Fibroblast of skin of left biceps (primary cell): ENCODE measurements around the gene SHCBP1.

Experiments used
- DNase-seq, 2 experiments: peaks; one replicate each; pipeline ENCODE4 v3.0.0-alpha.2; 2013; ENCODE audit warnings: low read depth in 2 of 2

SHCBP1 gene

DNA sequence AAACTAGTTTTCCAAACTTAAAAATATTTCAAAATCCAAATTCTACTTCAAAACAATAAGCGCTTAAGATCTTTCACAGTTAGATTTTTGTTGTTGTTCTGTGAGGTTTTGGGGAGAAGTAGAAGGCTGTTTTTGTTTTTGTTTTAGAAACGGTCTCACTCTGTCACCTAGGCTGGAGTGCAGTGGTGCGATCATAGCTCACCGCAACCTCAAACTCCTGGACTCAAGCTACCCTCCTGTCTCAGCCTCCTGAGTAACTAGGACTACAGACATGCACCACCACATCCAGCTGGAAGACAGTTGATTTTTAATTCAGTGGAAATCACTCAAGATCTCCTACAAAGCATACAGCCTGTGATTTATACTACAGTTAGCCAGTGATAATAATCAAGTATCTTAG is 2.7 kb downstream of the SHCBP1 start:
- DNase-seq = no peak

- no peak for DNase-seq
Measured at GRCh38 chr16:46614006-46614405, 7.2 kb downstream of the SHCBP1 start.

DNA sequence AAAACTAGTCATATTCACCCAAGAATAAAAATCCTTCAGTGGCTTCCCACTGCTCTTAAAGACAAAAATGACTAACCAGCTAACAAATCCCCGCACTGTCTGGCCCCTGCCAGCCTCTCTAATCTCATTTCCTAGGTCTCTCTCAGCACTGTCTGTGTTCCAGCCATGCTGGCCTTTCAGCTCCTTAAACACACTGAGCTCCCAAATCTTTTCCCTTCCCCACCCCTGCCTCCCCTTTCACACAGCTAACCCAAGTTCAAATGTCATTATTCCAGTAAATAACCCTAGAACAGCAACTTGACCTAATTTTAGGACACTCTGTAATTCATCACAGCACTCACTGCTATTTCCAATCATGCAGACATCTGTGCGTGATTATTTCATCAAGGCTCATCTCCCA is 7.8 kb downstream of the SHCBP1 start:
- no peak for DNase-seq

- no peak for DNase-seq
Measured at GRCh38 chr16:46612121-46612520, 9.1 kb downstream of the SHCBP1 start.

- peak; percentile 13 to 22 for DNase-seq
Measured at GRCh38 chr16:46607529-46607928, 13.7 kb downstream of the SHCBP1 start.

DNA sequence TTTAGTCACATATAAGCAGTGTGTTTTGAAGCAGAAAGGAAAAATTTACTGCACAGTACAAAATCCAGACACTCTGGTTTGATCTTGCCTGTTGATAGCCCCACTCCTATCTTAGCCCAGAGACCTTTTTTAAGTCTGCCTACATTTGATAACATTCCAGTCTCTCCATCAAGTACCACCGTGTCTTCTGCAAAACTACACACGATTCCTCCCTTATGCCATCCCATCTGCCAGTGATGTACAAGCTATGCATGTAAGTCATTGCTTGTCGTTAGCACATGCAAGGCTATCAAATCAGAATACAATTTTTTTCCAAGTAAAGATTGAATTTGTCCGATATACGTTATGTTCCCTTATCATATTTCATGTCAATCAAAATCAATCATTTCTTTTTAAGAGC is 14.9 kb downstream of the SHCBP1 start:
- DNase-seq = no peak

DNA sequence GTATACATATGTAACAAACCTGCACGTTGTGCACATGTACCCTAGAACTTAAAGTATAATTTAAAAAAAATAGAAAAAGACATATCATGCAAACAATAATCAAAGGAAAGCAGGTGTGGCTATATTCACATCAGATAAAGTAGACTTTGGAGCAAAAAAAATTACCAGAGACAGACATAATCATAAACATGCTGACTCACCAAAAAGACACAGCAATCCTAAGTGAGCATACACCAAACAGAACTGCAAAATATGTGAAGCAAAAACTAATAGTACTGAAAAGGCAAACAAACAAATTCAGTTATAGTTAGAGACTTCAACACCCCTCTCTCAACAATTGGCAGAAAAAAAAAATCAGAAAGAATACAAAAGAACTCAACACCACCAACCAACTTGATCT is 29.9 kb downstream of the SHCBP1 start:
- DNase-seq = no peak

DNA sequence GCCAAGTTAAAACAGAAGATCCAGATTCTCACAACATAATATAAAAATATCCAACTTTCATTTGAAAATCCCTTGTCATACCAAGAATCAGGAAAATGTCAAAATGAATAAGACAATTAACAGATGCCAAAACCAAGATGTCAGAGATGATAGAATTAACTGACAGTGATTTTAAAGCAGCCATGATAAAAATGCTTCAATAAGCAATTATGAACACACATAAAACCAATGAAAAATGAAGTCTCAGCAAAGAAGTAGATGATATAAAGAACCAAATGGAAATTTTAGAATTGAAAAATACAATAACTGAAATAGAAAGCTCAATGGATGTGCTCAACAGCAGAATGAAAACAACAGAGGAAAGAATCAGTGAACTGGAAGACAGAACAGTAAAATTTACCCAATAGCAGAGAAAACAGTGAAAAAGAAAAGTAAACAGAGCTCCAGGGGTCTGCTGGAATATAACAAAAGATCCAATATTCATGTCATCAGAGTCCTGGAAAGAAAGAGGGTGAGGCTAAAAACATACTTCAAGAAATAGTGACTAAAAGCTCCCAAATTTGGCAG is 35.1 kb downstream of the SHCBP1 start:
- no peak for DNase-seq

- DNase-seq = no peak
Measured at GRCh38 chr16:46583036-46583435, 38.1 kb downstream of the SHCBP1 start.

- DNase-seq = no peak
Measured at GRCh38 chr16:46582313-46582712, 38.9 kb downstream of the SHCBP1 start.

DNA sequence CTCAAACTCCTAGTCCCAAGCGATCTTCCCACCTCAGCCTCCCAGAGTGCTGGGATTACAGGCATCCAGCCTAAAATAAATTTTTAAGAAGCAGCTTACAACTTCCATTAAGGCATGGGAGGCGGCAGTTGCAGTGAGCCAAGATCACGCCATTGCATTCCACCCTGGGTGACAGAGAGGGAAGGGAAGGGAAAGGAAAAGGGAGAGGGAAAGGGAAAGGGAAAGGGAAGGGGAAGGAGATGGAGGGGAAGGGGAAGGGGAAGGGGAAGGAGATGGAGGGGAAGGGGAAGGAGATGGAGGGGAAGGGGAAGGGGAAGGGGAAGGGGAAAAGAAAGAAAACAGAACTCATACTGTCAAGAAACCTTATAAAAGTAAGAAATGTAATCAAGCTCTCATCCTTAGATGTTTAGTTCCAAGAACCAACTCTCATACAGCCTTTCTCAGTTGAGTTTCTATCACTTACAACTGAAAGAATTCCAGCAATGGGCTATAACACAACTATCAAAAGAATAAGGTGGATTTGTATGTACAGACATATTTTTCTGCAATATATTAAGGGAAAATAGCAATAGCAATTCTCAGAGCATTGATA is 43.1 kb downstream of the SHCBP1 start:
- DNase-seq = no peak

DNA sequence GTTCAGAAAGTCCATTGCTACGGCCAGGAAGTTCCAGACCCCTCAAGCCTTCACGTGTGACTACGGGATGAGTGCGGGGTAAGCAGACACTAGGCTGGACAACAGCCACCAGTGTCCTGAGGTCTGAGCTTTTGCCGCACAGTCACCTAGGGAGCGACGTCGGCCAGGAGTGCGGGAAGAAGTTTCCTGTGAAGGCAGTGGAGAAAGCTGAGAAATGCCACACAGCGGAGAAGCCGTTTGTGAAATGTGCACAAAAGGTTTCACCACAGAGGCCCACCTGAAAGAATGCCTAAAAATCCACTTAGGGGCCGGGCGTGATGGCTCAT is 47.4 kb downstream of the SHCBP1 start:
- no peak for DNase-seq

- DNase-seq = no peak
Measured at GRCh38 chr16:46573008-46573833, 48.0 kb downstream of the SHCBP1 start.

DNA sequence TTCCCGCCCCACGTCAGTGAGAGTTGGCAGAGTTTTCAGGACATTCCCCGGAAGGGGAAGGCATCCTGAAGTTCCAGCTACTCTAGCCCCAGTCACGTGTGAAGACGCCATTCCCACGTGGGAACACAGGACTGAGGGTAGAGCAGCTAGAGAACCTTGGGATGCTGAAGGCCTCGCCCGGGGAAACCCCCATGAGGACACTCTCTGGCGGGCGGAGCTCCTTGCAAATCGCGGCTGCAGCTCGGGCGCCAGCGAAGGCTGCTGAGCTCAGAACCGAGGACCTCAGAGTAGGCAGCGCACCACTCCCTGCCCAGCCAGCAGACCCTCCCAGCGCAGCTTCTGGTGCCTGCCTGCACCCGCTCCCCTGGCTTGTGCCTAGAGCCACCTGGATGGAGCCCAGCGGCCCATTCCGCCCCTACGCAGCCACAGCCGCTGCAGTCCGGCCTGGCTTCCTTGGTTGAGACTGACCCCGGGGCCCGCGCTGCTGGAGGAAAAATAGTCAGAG is 51.9 kb downstream of the SHCBP1 start:
- DNase-seq = no peak

DNA sequence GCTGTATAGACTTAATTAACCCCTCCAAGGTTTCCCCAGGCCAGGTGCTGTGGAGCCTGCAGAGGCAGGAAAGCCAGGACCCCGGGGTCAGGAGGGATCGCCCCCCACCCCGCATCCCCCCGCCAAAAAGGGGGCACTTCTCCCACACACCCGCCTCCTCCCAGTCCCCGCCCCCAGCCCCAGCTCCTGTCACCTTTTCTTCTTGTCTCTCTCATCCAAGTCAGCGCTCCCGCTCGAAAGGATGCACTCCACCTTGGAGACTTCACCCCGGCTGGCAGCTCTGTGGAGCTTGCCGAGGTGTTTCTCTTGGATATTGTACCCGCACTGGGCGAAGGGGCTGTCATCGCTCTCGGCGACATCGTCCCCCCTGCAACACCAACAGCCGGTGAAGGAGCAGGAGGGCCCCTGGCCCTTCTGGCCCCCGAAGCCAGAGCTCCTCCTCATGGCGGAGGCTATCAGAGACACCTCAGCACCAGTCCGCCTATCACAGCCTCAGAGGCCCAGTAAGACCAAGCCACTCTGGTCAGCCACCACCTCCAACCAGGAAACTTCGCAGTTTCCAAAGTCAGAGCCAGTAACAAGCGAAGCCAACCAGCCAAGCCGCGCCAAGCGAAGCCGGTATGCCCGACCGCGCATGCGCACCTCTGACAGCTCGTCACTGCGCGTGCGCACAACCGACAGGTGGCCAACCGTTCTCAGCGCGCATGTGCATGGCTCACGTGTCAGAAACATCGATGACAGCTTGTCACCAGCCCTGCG is 52.5 kb downstream of the SHCBP1 start:
- no peak for DNase-seq

DNA sequence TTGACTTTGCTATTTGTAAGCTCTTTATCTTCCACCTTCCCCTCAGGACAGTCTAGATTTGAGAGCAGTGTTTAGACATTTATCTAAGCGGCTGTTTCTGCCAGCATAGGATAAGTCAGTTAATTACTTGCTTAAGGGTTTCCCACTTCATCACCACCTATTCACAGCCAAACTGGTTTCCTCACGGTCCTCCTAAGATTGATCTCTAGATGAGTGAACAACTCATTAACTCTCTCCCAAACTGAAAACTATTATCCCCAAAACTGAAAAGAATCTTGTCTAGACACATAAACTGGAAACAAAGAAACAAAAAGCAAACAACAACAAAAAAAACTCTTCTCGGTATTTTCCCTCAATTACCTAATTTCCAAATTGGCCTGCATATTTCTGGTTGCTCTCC is 58.2 kb downstream of the SHCBP1 start:
- DNase-seq = no peak

GRCh38 chr16:46558018-46558417 is 63.2 kb downstream of the SHCBP1 start:
- no peak for DNase-seq

- DNase-seq = no peak
Measured at GRCh38 chr16:46555951-46556350, 65.2 kb downstream of the SHCBP1 start.

DNA sequence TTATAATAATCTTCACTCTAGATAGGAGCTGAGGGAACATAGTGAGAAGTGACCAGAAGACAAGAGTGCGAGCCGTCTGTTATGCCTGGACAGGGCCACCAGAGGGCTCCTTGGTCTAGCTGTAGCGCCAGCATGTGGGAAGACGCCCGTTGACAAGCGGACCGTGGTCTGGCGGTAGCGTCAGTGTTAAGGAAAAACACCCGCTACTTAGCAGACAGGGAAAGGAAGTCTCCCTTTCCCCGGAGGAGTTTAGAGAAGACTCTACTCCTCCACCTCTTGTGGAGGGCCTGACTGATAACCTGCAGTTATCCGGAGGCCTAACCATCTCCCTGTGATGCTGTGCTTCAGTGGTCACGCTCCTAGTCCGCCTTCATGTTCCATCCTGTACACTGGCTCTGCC is 66.7 kb downstream of the SHCBP1 start:
- peak in 1 of 2 experiments; percentile 25 for DNase-seq

GRCh38 chr16:46549477-46549876 is 71.7 kb downstream of the SHCBP1 start:
- DNase-seq = no peak
